Measurements from ENCODE around the gene RBMY1A1.
"Not testable (repeated sequence)": the region's sequence is repeated elsewhere in the genome, so short reads cannot be mapped to it uniquely, and the experiment has no call there.

RBMY1A1 gene

DNA sequence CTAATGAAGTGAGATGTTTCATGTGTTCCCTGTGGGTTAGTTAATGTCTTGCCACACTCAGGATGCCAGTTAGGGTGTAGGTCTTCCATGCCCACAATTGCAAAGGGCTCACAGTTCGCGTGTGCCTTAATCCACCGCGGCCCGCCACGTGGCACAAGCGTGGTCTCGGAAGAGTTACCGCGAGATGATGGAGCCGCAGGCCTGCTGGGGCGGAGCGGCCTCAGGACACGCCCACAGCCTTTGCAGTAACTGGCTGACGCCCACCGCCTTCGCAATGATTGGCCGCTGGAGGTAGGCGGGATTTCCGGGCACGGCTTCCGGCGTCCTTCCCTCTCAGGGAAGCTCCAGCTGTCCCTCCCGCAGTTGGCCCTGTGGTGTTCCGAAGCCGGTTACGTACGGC is at the start of gene RBMY1A1:
RBMY1A1 (plus strand) TSS at position 301 of the 400 bp plus-strand sequence. CDS start 2,013 bp downstream, outside the sequence.
- not testable (repeated sequence) for DNase-seq (ENCODE audit: low read depth)

DNA sequence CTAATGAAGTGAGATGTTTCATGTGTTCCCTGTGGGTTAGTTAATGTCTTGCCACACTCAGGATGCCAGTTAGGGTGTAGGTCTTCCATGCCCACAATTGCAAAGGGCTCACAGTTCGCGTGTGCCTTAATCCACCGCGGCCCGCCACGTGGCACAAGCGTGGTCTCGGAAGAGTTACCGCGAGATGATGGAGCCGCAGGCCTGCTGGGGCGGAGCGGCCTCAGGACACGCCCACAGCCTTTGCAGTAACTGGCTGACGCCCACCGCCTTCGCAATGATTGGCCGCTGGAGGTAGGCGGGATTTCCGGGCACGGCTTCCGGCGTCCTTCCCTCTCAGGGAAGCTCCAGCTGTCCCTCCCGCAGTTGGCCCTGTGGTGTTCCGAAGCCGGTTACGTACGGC is 23.6 kb upstream of the RBMY1A1 start, which contains the start of gene RBMY1B:
RBMY1B (plus strand) TSS at position 301 of the 400 bp plus-strand sequence. CDS start 2,013 bp downstream, outside the sequence.
- not testable (repeated sequence) for DNase-seq (ENCODE audit: low read depth); H3K4me3 ChIP-seq (ENCODE audit: low read depth, low read length)

More for the DNA sequence above, at the start of gene RBMY1A1:
- H3K4me3 ChIP-seq (ENCODE audit: low read depth, low read length): not testable (repeated sequence)

DNA sequence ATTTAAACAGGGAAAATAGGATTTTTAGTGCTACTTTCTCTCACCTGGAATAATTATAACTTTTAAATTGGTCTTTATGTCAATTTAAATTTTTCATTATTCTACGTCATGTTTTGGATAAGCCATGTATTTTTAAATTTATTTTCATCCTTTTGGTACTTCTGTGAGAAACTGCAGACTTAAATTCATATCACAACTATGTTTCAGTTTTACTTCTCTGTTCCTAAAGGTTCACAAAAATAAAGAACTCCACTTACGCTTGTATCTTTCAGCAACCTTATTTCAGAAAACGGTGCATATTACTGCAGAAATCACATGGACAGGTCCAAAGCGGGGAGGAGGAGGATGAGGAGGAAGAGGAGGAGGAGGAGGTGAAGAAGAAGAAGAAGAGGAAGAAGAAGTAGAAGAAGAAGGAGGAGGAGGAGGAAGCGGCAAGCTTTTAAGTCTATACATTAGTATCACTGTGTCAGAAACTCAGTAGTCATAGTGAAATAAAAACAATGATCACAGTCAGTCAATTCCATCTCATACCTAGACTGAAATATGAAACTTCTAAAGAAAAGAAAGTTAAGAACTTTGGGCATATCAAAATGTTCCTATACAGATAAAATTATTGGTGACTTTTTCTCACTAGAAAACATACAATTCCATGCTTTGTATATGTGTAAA is 24.8 kb downstream of the RBMY1A1 start:
- DNase-seq (ENCODE audit: low read depth); H3K4me3 ChIP-seq (ENCODE audit: low read depth, low read length): not testable (repeated sequence)

DNA sequence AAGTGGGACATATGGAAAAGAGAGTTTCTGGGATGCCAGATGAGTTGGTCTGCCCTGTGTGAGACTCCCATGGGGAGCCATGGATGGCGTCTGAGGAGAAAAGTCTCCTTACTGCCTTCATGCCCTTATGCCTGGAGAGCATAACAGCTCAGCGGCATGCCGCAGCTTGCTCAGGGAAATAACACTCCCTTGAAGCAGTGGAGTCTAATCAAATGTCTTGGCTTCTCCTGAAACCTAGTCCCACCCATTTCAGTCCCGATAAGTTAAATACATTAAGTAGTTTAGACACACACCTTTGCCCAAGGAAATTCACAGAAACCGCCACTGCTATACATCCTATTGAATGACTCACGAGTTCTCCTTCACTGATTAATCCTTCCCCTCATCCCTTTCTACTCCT is 50.8 kb downstream of the RBMY1A1 start:
- no peak overlapping the region for H3K4me3 ChIP-seq (ENCODE audit: low read depth, low read length)
- TF ChIP-seq, protein P1, sequence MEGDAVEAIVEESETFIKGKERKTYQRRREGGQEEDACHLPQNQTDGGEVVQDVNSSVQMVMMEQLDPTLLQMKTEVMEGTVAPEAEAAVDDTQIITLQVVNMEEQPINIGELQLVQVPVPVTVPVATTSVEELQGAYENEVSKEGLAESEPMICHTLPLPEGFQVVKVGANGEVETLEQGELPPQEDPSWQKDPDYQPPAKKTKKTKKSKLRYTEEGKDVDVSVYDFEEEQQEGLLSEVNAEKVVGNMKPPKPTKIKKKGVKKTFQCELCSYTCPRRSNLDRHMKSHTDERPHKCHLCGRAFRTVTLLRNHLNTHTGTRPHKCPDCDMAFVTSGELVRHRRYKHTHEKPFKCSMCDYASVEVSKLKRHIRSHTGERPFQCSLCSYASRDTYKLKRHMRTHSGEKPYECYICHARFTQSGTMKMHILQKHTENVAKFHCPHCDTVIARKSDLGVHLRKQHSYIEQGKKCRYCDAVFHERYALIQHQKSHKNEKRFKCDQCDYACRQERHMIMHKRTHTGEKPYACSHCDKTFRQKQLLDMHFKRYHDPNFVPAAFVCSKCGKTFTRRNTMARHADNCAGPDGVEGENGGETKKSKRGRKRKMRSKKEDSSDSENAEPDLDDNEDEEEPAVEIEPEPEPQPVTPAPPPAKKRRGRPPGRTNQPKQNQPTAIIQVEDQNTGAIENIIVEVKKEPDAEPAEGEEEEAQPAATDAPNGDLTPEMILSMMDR (IDR thresholded peaks at IDR 0.05; ENCODE audit: low read depth, low read length, missing control alignments): no peak
- no peak for DNase-seq (ENCODE audit: low read depth)

DNA sequence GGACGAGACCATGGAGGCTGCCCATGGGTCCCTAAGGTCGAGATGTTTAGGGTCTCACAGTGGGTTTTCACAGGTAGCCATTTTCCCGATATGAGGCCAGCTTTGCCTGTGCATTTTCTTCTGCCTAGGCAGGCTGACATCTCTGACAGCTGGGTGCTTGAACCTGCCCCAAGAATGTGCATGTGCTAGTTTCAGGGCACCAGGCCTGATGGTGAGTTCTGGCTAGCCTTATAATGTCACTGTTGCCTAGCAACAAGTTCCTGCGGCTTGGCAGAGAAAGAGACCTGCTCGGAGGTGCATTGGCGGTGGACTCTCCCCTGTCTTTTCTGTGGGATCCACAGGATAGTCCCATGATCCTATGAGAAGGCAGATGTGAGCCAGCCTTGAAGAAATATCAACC is 51.8 kb downstream of the RBMY1A1 start:
- DNase-seq (ENCODE audit: low read depth); H3K4me3 ChIP-seq (ENCODE audit: low read depth, low read length): not testable (repeated sequence)

DNA sequence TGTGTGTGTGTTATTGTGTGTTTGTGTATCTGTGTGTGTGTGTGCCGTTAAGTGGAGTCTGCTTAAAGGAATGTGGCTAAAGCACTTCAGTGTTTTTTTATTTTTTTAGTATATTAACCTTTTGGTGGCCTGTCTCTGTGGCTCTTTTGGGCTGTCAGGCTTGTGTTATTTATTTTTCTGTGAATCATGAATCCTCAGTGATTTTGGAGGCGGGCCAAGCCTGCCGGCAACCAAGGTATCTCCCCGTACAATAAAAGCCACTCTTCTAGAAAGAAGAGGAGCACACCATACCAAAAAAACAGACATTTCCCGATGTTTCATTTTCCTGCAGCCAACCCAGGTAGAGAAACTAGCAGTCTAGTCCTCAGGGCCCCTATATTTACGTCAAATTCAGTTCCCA is 57.4 kb downstream of the RBMY1A1 start:
- no peak overlapping the region for H3K4me3 ChIP-seq (ENCODE audit: low read depth, low read length)
- DNase-seq (ENCODE audit: low read depth): no peak
- TF ChIP-seq, protein P1 (IDR thresholded peaks at IDR 0.05; ENCODE audit: low read depth, low read length, missing control alignments): no peak

DNA sequence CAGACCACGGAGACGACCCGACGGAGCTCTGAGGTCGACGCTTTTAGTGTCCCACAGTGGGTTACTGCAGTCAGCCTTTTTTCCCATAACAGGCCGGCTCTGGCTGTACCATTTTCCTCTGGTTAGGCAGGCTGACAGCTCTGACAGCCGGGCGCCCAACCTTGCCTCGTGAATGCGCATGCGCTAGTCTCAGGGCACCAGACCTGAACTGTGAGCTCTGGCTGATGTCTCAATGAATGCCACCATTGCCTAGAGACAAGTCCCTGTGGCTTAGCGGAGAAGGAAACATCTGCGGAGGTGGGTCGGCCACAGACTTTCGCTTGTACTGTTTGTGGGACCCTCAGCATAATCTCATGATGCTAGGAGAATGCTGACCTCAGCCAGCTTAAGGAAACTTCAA is 61.6 kb downstream of the RBMY1A1 start:
- not testable (repeated sequence) for H3K4me3 ChIP-seq (ENCODE audit: low read depth, low read length); DNase-seq (ENCODE audit: low read depth)

Measured in GM12864 (cell line).